ENCODE results near the gene LRP8. TPM values are rescaled to one million over a fixed set of nuclear protein-coding genes. Genes with fewer than 3 reads are reported as not detected.

LRP8 gene
- total RNA-seq, 6 experiments from 2014 or later = 0.21 to 1.2 (median 0.56) TPM

- H3K27me3 ChIP-seq = no peaks in the 10 kb centered on the region
- WGBS (ENCODE audit: insufficient coverage, low coverage, low lambda C conversion rate, missing lambda C conversion rate) = no CpG with 5 or more reads among the region's 12 CpGs
- H3K36me3 ChIP-seq = no peaks in the 10 kb centered on the region
- ATAC-seq (no peak), DNase-seq (no peak)
- no peak overlapping the region for H3K27ac ChIP-seq
- H3K9me3 ChIP-seq = no peaks in the 10 kb centered on the region
- intact Hi-C loops (cut with DNase I) = no loop called here
- H3K4me1 ChIP-seq = peaks cover 0 to 5% (median 0%) of the 10 kb centered on the region in 4 donors
- TF ChIP-seq CTCF (IDR thresholded peaks at IDR 0.05) = no peak
- no peak for TF ChIP-seq POLR2A (IDR thresholded peaks at IDR 0.05)
- H3K4me3 ChIP-seq = no peak overlapping the region
Observed at GRCh38 chr1:53296117-53296749, 31.6 kb downstream of the LRP8 start.

- ATAC-seq = no peak
- no peak overlapping the region for H3K27ac ChIP-seq
- no peak for DNase-seq
Observed at GRCh38 chr1:53295726-53296116, 32.1 kb downstream of the LRP8 start.

GRCh38 chr1:53295295-53295694, 32.6 kb downstream of the LRP8 start:
- H3K27ac ChIP-seq = no peak overlapping the region
- no peaks in the 10 kb centered on the region for H3K27me3 ChIP-seq
- intact Hi-C loops (cut with DNase I) = no loop called here

More at GRCh38 chr1:53295726-53296116, 32.1 kb downstream of the LRP8 start:
- intact Hi-C loops (cut with DNase I) = no loop called here
- 66% methylated on average over 3 of the region's 4 CpGs for WGBS (ENCODE audit: insufficient coverage, low coverage, low lambda C conversion rate, missing lambda C conversion rate)
- Histone ChIP-seq H3K27me3 (no peaks in the 10 kb centered on the region), H3K4me3 (no peak overlapping the region), H3K36me3 (no peaks in the 10 kb centered on the region), H3K4me1 (peaks cover 0 to 5% (median 0%) of the 10 kb centered on the region in 4 donors), H3K9me3 (no peaks in the 10 kb centered on the region)
- TF ChIP-seq POLR2A (IDR thresholded peaks at IDR 0.05) = no peak
- TF ChIP-seq CTCF (IDR thresholded peaks at IDR 0.05) = no peak

GRCh38 chr1:53294567-53294966, 33.3 kb downstream of the LRP8 start:
- peaks cover 0 to 5% (median 0%) of the 10 kb centered on the region in 4 donors for H3K4me1 ChIP-seq
- no peaks in the 10 kb centered on the region for H3K27me3 ChIP-seq
- TF ChIP-seq CTCF (IDR thresholded peaks at IDR 0.05) = no peak
- TF ChIP-seq POLR2A (IDR thresholded peaks at IDR 0.05) = no peak
- H3K9me3 ChIP-seq = no peaks in the 10 kb centered on the region
- no peaks in the 10 kb centered on the region for H3K36me3 ChIP-seq
- no peak overlapping the region for H3K4me3 ChIP-seq
- DNase-seq (no peak), ATAC-seq (no peak)
- intact Hi-C loops (cut with DNase I) = no loop called here
- H3K27ac ChIP-seq = no peak overlapping the region
- WGBS (ENCODE audit: insufficient coverage, low coverage, low lambda C conversion rate, missing lambda C conversion rate) = 60% methylated on average over 2 of the region's 9 CpGs

More at GRCh38 chr1:53295295-53295694, 32.6 kb downstream of the LRP8 start:
- Histone ChIP-seq H3K4me3 (no peak overlapping the region), H3K4me1 (peaks cover 0 to 5% (median 0%) of the 10 kb centered on the region in 4 donors), H3K36me3 (no peaks in the 10 kb centered on the region), H3K9me3 (no peaks in the 10 kb centered on the region)
- ATAC-seq (no peak), DNase-seq (no peak)
- TF ChIP-seq CTCF (IDR thresholded peaks at IDR 0.05) = no peak
- TF ChIP-seq POLR2A (IDR thresholded peaks at IDR 0.05) = no peak
- WGBS (ENCODE audit: insufficient coverage, low coverage, low lambda C conversion rate, missing lambda C conversion rate) = 83% methylated on average over 2 of the region's 3 CpGs
